BJ (cell line): Measurements from ENCODE around the gene DRD2. TPM values are rescaled to one million over a fixed set of nuclear protein-coding genes. Genes with fewer than 3 reads are reported as not detected.

Source experiments
- CTCF ChIA-PET: fragments of 350-600 bp; formaldehyde crosslinking; extraction: SDS; loops from one replicate; lab custom pipeline; 2021; ENCODE audit warnings: antibody characterized with exemption, inconsistent platforms; lab: Yijun Ruan, JAX
- POLR2A ChIA-PET: fragments of 300-600 bp; sonication (Branson Sonifier 250); formaldehyde crosslinking; extraction: SDS; loops from one replicate; lab custom pipeline; 2021; ENCODE audit warnings: antibody characterized with exemption; lab: Charles Lee
- DNase-seq: peaks from one replicate; pipeline ENCODE4 v3.0.0-alpha.2; 2011; ENCODE audit warnings: low read depth
- H3K27me3 ChIP-seq: 2 replicates; pipeline ENCODE4 v1.6.0; 2011; ENCODE audit warnings: low read length; ENCODE audit not compliant: control insufficient read depth, insufficient read depth
- H3K36me3 ChIP-seq: 2 replicates; pipeline ENCODE4 v1.5.1; 2011; ENCODE audit warnings: low read length; ENCODE audit not compliant: control insufficient read depth, insufficient read depth
- H3K4me3 ChIP-seq: 2 replicates; pipeline ENCODE4 v1.5.1; 2011; ENCODE audit warnings: low read depth, mild to moderate bottlenecking, control low read depth, low read length
- CTCF ChIP-seq: IDR thresholded peaks from 2 replicates; pipeline ENCODE4 v1.5.1; 2011; ENCODE audit warnings: low read depth, mild to moderate bottlenecking, control low read depth, inconsistent platforms, low read length, moderate library complexity; ENCODE audit not compliant: insufficient read depth
- polyA plus RNA-seq: library from polyadenylated mRNA; depleted of rRNA; stranded (reverse); fragments of >200 nt; gene quantifications from 2 replicates; pipeline ENCODE4 v1.2.3, GENCODE V29; 2011

DRD2 gene
- polyA plus RNA-seq, 1 experiment: not detected

GRCh38 chr11:113460469-113460868 lies 14.7 kb downstream of the DRD2 start:
- no peak for TF ChIP-seq CTCF
- Histone ChIP-seq H3K4me3 (no peak overlapping the region), H3K27me3 (no peaks in the 10 kb centered on the region), H3K36me3 (no peaks in the 10 kb centered on the region)
- no peak for DNase-seq
- POLR2A ChIA-PET: no interaction called here
- CTCF ChIA-PET: no interaction called here

- ChIA-PET POLR2A (no interaction called here), CTCF (no interaction called here)
- Histone ChIP-seq H3K4me3 (no peak overlapping the region), H3K36me3 (no peaks in the 10 kb centered on the region), H3K27me3 (no peaks in the 10 kb centered on the region)
- TF ChIP-seq CTCF: no peak
- DNase-seq: no peak
Measured at GRCh38 chr11:113458189-113458588, 17.0 kb downstream of the DRD2 start.

GRCh38 chr11:113457784-113458183 lies 17.4 kb downstream of the DRD2 start:
- no peak for TF ChIP-seq CTCF
- H3K27me3 ChIP-seq: no peaks in the 10 kb centered on the region
- no peak overlapping the region for H3K4me3 ChIP-seq
- no peaks in the 10 kb centered on the region for H3K36me3 ChIP-seq
- CTCF ChIA-PET: interaction anchor here (0.6 kb wide), 1 partner anchor 9 kb away, joined by 3 read pairs; no protein-coding TSS in a partner anchor
- POLR2A ChIA-PET: no interaction called here
- no peak for DNase-seq

GRCh38 chr11:113454455-113454854 lies 20.7 kb downstream of the DRD2 start:
- no peak for TF ChIP-seq CTCF
- ChIA-PET CTCF (no interaction called here), POLR2A (no interaction called here)
- Histone ChIP-seq H3K27me3 (no peaks in the 10 kb centered on the region), H3K4me3 (no peak overlapping the region), H3K36me3 (no peaks in the 10 kb centered on the region)
- DNase-seq: no peak

GRCh38 chr11:113449743-113450142 lies 25.5 kb downstream of the DRD2 start:
- no peaks in the 10 kb centered on the region for H3K36me3 ChIP-seq
- no peak for DNase-seq
- H3K4me3 ChIP-seq: no peak overlapping the region
- ChIA-PET POLR2A (no interaction called here), CTCF (no interaction called here)
- H3K27me3 ChIP-seq: no peaks in the 10 kb centered on the region
- TF ChIP-seq CTCF: no peak
